HCT116 (cell line): ENCODE results near the gene CETN2. TPM values are rescaled to one million over a fixed set of nuclear protein-coding genes. Genes with fewer than 3 reads are reported as not detected.

Experiments
- ATAC-seq: fragments of 200-7000 bp; cut with Tn5 transposase; 2 replicates; pipeline ENCODE4 v1.9.1; 2020; ENCODE audit warnings: mild to moderate bottlenecking, moderate library complexity
- Bru-seq: library from RNA; stranded (reverse); fragments of 400-500 nt; gene quantifications from one replicate; lab custom pipeline; 2021; lab: Mats Ljungman, UMichigan
- BruChase-seq, 2 experiments: library from RNA; stranded (reverse); fragments of 400-500 nt; gene quantifications; one replicate each; lab custom pipeline; 2021; lab: Mats Ljungman, UMichigan
- BruUV-seq: library from RNA; stranded (reverse); fragments of 400-500 nt; replicated peaks from 2 replicates; lab custom pipeline; 2021; lab: Mats Ljungman, UMichigan
- CTCF ChIA-PET: fragments of 300-600 bp; sonication (Branson Sonifier 250); formaldehyde crosslinking; loops from one replicate; lab custom pipeline; 2021; ENCODE audit warnings: antibody characterized with exemption; lab: Charles Lee
- POLR2A ChIA-PET: fragments of 300-600, 350-600 bp; sonication (Branson Sonifier 250); formaldehyde crosslinking; loops from one replicate; lab custom pipeline; 2021; ENCODE audit warnings: antibody characterized with exemption; lab: Charles Lee
- RAD21 ChIA-PET, 2 experiments: fragments of 300-600 bp; sonication (Branson Sonifier 250); formaldehyde crosslinking; loops; one replicate each; lab custom pipeline; 2023; ENCODE audit warnings: low total read pairs in 2 of 2; ENCODE audit not compliant: uncharacterized antibody in 2 of 2, unreplicated experiment in 2 of 2, low non-redundant PET in 1 of 2; lab: Charles Lee
- DNase-seq: peaks from one replicate; pipeline ENCODE4 v3.0.0-alpha.2; 2010; ENCODE audit warnings: low read depth, low spot score
- H2AFZ ChIP-seq: fragments of 200-600 bp; shearing (Covaris generic), sonication (generic); 2 replicates; pipeline ENCODE4 v1.6.1; 2017; ENCODE audit warnings: low read depth, mixed run types, mixed read lengths, antibody characterized with exemption, low read length; ENCODE audit not compliant: poor library complexity, severe bottlenecking
- H3K27ac ChIP-seq: 2 replicates; pipeline ENCODE4 v1.5.1; 2012; ENCODE audit warnings: low read depth, low read length
- H3K27me3 ChIP-seq: fragments of 200-600 bp; sonication (generic); 2 replicates; pipeline ENCODE4 v1.6.1; 2016; ENCODE audit warnings: mixed run types, low read length, mixed read lengths; ENCODE audit not compliant: insufficient read depth
- H3K36me3 ChIP-seq, 2 experiments: fragments of 200-500 bp in 1 of 2; fragments of 200-600 bp in 1 of 2; sonication (Bioruptor generic) in 1 of 2; sonication (generic) in 1 of 2; 2 replicates each; pipeline versions ENCODE4 v1.5.1 to v1.6.1; 2014 to 2016; ENCODE audit warnings: low read length in 2 of 2, inconsistent platforms in 1 of 2, mixed read lengths in 1 of 2, mixed run types in 1 of 2; ENCODE audit not compliant: insufficient read depth in 2 of 2, control insufficient read depth in 1 of 2
- H3K4me1 ChIP-seq, 2 experiments: fragments of 200-600 bp in 1 of 2; sonication (generic) in 1 of 2; 2 replicates each; pipeline versions ENCODE4 v1.5.1 to v1.6.1; 2012 to 2017; ENCODE audit warnings: low read length in 2 of 2, inconsistent platforms in 1 of 2, mild to moderate bottlenecking in 1 of 2, mixed read lengths in 1 of 2, mixed run types in 1 of 2, moderate library complexity in 1 of 2; ENCODE audit not compliant: insufficient read depth in 2 of 2, control insufficient read depth in 1 of 2
- H3K4me2 ChIP-seq: fragments of 200-600 bp; sonication (generic); 2 replicates; pipeline ENCODE4 v1.6.1; 2017; ENCODE audit warnings: mixed run types, low read length, mixed read lengths
- H3K4me3 ChIP-seq, 2 experiments: fragments of 200-600 bp in 1 of 2; sonication (generic) in 1 of 2; replicated peaks in 1 of 2; 2 replicates each; pipeline ENCODE4 v1.5.1; 2011 to 2016; ENCODE audit warnings: low read length in 2 of 2, control low read depth in 1 of 2, low read depth in 1 of 2, mild to moderate bottlenecking in 1 of 2, mixed read lengths in 1 of 2, mixed run types in 1 of 2
- H3K79me2 ChIP-seq: fragments of 200-600 bp; sonication (generic); 2 replicates; pipeline ENCODE4 v1.6.1; 2017; ENCODE audit warnings: mild to moderate bottlenecking, mixed run types, low read length, moderate library complexity, mixed read lengths; ENCODE audit not compliant: insufficient read depth
- H3K9ac ChIP-seq: fragments of 200-600 bp; sonication (generic); 2 replicates; pipeline ENCODE4 v1.6.1; 2016; ENCODE audit warnings: low read length, mixed read lengths
- H3K9me2 ChIP-seq: fragments of 200-600 bp; sonication (generic), shearing (Covaris generic); 2 replicates; pipeline ENCODE4 v1.6.1; 2017; ENCODE audit warnings: mixed run types, mild to moderate bottlenecking, moderate library complexity; ENCODE audit not compliant: insufficient read depth
- H3K9me3 ChIP-seq, 2 experiments: fragments of 200-500 bp in 1 of 2; fragments of 200-600 bp in 1 of 2; sonication (Bioruptor generic) in 1 of 2; sonication (generic) in 1 of 2; 2 replicates each; pipeline ENCODE4 v1.6.1; 2014 to 2017; ENCODE audit warnings: low read length in 2 of 2, mixed read lengths in 2 of 2, inconsistent platforms in 1 of 2, low read depth in 1 of 2, mild to moderate bottlenecking in 1 of 2, mixed run types in 1 of 2, moderate library complexity in 1 of 2; ENCODE audit not compliant: control insufficient read depth in 1 of 2, insufficient read depth in 1 of 2
- H4K20me1 ChIP-seq: fragments of 200-600 bp; sonication (generic), shearing (Covaris generic); 2 replicates; pipeline ENCODE4 v1.6.1; 2017; ENCODE audit warnings: mixed run types, mild to moderate bottlenecking, moderate library complexity; ENCODE audit not compliant: insufficient read depth
- POLR2AphosphoS5 ChIP-seq: IDR thresholded peaks from 2 replicates; pipeline ENCODE4 v1.6.1; 2011; ENCODE audit warnings: mild to moderate bottlenecking, low read depth, low read length, moderate library complexity
- RAD21 ChIP-seq: IDR thresholded peaks from 2 replicates; pipeline ENCODE4 v1.6.1; 2012; ENCODE audit warnings: low read depth, mild to moderate bottlenecking
- SIN3A ChIP-seq: IDR thresholded peaks from 2 replicates; pipeline ENCODE4 v1.6.1; 2012; ENCODE audit warnings: low read depth
- SP1 ChIP-seq: IDR thresholded peaks from 2 replicates; pipeline ENCODE4 v1.6.1; 2012; ENCODE audit warnings: low read depth
- ZFX ChIP-seq: fragments of 450-650 bp; IDR thresholded peaks from 2 replicates; pipeline ENCODE4 v1.6.1; 2017
- intact Hi-C: fragments of 100-400 bp; cut with micrococcal nuclease; formaldehyde crosslinking; loops from 2 replicates; pipeline ENCODE4 v1.10.0; 2022
- long read RNA-seq: library from polyadenylated mRNA; unstranded; transcript quantifications from one replicate; pipeline ENCODE4 v2.0.0, GENCODE V29; 2021; ENCODE audit not compliant: unreplicated experiment
- polyA plus RNA-seq: library from polyadenylated mRNA; unstranded; fragments of >200 nt; gene quantifications from 2 replicates; pipeline ENCODE4 v1.2.1, GENCODE V29; 2012; ENCODE audit warnings: missing spikeins
- total RNA-seq: library from RNA; stranded (reverse); gene quantifications from one replicate; pipeline ENCODE4 v1.2.1, GENCODE V29; 2021; ENCODE audit not compliant: unreplicated experiment
- TF ChIP-seq, protein P1 (sequence below): IDR thresholded peaks from 2 replicates; pipeline ENCODE4 v1.6.1; 2012
- TF ChIP-seq, protein P2 (sequence below): IDR thresholded peaks from 2 replicates; pipeline ENCODE4 v1.6.1; 2012; ENCODE audit warnings: low read depth
- TF ChIP-seq, protein P3 (sequence below): IDR thresholded peaks from 2 replicates; pipeline ENCODE4 v1.6.1; 2012
- TF ChIP-seq, protein P4 (sequence below): IDR thresholded peaks from 2 replicates; pipeline ENCODE4 v1.6.1; 2011; ENCODE audit warnings: mild to moderate bottlenecking, low read length, moderate library complexity; ENCODE audit not compliant: insufficient replicate concordance; ENCODE audit errors: extremely low read depth

The CETN2 gene
- 20.9 TPM for total RNA-seq
- 11.4 and 14.6 TPM in 2 replicates for polyA plus RNA-seq
- Bru-seq, nascent RNA = percentile 56 among the genes with signal in this experiment
- BruChase-seq, experiment 1, labeled RNA remaining after a 6-hour chase = percentile 87 among the genes with signal in this experiment
- percentile 69 among the genes with signal in this experiment for BruChase-seq, experiment 2, labeled RNA remaining after a 2-hour chase
- long read RNA-seq, transcript CETN2-201 (5 exons, 1,454 nt) = major isoform, 16 of 18 reads
- long read RNA-seq, partial matches to known transcripts = 2 of 18 reads
- long read RNA-seq, other reads (novel, unspliced or antisense) = 0 of 18 reads

DNA sequence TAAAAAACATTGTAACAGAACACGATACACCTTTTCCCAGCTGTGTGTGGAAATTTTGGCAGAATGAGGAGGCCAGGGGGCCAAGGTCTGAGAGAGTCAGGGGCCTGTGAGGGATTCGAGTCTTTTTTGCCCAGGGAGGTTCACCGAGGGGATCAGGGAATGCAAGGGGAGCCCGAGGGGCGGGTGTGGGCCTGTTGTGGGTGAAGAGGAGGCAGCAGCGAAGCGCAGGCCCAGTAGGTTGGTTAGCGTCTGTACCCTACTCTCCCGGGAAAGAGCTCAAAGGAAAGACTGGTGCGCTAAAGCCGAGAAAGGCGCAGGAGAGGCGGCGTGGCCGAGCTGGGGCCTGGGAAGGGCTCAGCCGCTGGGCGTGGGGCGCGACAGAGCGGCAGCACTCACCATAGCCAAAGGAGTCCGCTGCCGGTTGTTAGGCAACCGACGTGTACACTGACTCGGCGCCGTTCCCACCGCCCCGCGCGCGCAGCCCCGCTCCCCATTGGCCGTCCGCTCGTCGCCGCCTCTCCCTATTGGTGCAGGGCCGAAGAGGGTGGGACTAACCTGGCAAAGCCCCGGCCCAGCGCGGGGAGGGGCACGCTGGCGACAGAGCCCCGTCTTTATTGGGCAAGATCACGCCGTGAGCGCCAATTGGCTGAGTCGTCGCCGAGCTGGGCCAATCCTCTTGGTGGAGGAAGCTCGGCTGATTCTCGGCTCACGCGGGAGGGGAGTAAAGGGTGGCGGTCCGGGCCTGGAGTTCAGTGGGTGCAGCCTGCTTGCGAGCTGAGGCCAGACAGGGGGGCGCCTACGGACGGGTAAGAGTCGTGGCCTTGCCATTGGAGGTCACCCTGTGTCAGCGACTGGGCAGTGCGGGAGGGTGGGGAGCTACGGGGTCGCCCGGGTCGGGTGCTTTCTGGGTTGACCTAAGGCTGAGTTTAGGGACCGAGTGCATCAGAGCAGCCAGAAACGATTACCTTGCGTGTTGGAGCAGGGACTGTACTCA, at the start of gene CETN2, which contains the start of gene NSDHL:
Gene CETN2 (minus strand): TSS at position 446 of the 994 bp plus-strand sequence. CDS start 47 bp downstream, at position 399.
Gene NSDHL (plus strand): TSS at position 752 of the 994 bp plus-strand sequence. CDS start 15,262 bp downstream, outside the sequence.
- Histone ChIP-seq H3K27ac (peak within 1 kb of the TSS; percentile 39), H3K9ac (peak within 1 kb of the TSS; percentile 79)
- POLR2A ChIA-PET = interaction anchor here (1.5 kb wide), 1 partner anchor 9 kb away, joined by 4 read pairs; no protein-coding TSS in a partner anchor
- intact Hi-C loops = no loop called here
- TF ChIP-seq ZFX (no peak), SIN3A (no peak), SP1 (peak; percentile 93), RAD21 (no peak), POLR2AphosphoS5 (peak; percentile 68)
- TF ChIP-seq, protein P1, sequence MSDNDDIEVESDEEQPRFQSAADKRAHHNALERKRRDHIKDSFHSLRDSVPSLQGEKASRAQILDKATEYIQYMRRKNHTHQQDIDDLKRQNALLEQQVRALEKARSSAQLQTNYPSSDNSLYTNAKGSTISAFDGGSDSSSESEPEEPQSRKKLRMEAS = peak; percentile 8; the same call in 1 of the 2 replicates
- TF ChIP-seq, protein P2, sequence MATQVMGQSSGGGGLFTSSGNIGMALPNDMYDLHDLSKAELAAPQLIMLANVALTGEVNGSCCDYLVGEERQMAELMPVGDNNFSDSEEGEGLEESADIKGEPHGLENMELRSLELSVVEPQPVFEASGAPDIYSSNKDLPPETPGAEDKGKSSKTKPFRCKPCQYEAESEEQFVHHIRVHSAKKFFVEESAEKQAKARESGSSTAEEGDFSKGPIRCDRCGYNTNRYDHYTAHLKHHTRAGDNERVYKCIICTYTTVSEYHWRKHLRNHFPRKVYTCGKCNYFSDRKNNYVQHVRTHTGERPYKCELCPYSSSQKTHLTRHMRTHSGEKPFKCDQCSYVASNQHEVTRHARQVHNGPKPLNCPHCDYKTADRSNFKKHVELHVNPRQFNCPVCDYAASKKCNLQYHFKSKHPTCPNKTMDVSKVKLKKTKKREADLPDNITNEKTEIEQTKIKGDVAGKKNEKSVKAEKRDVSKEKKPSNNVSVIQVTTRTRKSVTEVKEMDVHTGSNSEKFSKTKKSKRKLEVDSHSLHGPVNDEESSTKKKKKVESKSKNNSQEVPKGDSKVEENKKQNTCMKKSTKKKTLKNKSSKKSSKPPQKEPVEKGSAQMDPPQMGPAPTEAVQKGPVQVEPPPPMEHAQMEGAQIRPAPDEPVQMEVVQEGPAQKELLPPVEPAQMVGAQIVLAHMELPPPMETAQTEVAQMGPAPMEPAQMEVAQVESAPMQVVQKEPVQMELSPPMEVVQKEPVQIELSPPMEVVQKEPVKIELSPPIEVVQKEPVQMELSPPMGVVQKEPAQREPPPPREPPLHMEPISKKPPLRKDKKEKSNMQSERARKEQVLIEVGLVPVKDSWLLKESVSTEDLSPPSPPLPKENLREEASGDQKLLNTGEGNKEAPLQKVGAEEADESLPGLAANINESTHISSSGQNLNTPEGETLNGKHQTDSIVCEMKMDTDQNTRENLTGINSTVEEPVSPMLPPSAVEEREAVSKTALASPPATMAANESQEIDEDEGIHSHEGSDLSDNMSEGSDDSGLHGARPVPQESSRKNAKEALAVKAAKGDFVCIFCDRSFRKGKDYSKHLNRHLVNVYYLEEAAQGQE = no peak
- TF ChIP-seq, protein P3, sequence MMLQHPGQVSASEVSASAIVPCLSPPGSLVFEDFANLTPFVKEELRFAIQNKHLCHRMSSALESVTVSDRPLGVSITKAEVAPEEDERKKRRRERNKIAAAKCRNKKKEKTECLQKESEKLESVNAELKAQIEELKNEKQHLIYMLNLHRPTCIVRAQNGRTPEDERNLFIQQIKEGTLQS = no peak
- TF ChIP-seq, protein P4, sequence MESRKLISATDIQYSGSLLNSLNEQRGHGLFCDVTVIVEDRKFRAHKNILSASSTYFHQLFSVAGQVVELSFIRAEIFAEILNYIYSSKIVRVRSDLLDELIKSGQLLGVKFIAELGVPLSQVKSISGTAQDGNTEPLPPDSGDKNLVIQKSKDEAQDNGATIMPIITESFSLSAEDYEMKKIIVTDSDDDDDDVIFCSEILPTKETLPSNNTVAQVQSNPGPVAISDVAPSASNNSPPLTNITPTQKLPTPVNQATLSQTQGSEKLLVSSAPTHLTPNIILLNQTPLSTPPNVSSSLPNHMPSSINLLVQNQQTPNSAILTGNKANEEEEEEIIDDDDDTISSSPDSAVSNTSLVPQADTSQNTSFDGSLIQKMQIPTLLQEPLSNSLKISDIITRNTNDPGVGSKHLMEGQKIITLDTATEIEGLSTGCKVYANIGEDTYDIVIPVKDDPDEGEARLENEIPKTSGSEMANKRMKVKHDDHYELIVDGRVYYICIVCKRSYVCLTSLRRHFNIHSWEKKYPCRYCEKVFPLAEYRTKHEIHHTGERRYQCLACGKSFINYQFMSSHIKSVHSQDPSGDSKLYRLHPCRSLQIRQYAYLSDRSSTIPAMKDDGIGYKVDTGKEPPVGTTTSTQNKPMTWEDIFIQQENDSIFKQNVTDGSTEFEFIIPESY = peak; percentile 19
- TF ChIP-seq, all 23 proteins: peak for 4
- Histone ChIP-seq H3K4me2 (peak within 1 kb of the TSS; percentile 81), H3K9me2 (no peaks in the 10 kb centered on the region), H3K36me3 (no peaks in the 10 kb centered on the region), H3K9me3 (no peaks in the 10 kb centered on the region), H4K20me1 (no peaks in the 10 kb centered on the region), H3K79me2 (peaks cover 18% of the 10 kb centered on the region), H3K27me3 (no peaks in the 10 kb centered on the region), H2AFZ (no peak within 1 kb of the TSS), H3K4me3 (peak within 1 kb of the TSS; percentile 75 to 82), H3K4me1 (peaks cover 3 to 6% of the 10 kb centered on the region in 2 experiments; a peak in 1 of 4 replicates)
- ATAC-seq (peak; percentile 97), DNase-seq (peak; percentile 86)
- RAD21 ChIA-PET = interaction anchor here in 1 of 2 experiments (0.7 to 0.8 kb wide), 2 partner anchors 9 to 188 kb away, joined by 3 to 4 read pairs; no protein-coding TSS in a partner anchor
- BruUV-seq = TSS peak; percentile 48
- CTCF ChIA-PET = interaction anchor here (1.0 to 1.3 kb wide), 2 partner anchors 9 to 95 kb away, joined by 3 to 10 read pairs; no protein-coding TSS in a partner anchor
